H1 (cell line): ENCODE data around the gene CARM1. TPM values are rescaled to one million over a fixed set of nuclear protein-coding genes. Genes with fewer than 3 reads are reported as not detected.

ENCODE experiments used
- CTCF ChIA-PET: fragments of 300-600 bp; sonication (Branson Sonifier 250); formaldehyde crosslinking; loops from one replicate; lab custom pipeline; 2021; ENCODE audit not compliant: partially characterized antibody; lab: Charles Lee
- POLR2A ChIA-PET: fragments of 300-600 bp; sonication (Branson Sonifier 250); formaldehyde crosslinking; loops from one replicate; lab custom pipeline; 2021; ENCODE audit warnings: inconsistent platforms; ENCODE audit not compliant: partially characterized antibody; lab: Charles Lee
- DNase-seq, 2 experiments: peaks; one replicate each; pipeline versions ENCODE4 v3.0.0 to v3.0.0-alpha.2; 2010 to 2022; ENCODE audit warnings: low spot score in 2 of 2, low read depth in 1 of 2, mixed read lengths in 1 of 2
- FAIRE-seq: peaks from 2 replicates; lab custom pipeline; 2011; peaks lifted over from hg19 to GRCh38; lab: Jason Lieb, UNC
- H2AFZ ChIP-seq: 2 replicates; pipeline ENCODE4 v1.8.1; 2012; ENCODE audit warnings: low read length, inconsistent platforms
- H2AK5ac ChIP-seq: 2 replicates; pipeline ENCODE4 v1.6.1; 2013; ENCODE audit warnings: low read depth, low read length
- H2BK120ac ChIP-seq: replicated peaks from 2 replicates; pipeline ENCODE3; 2013; ENCODE audit warnings: low read depth, low read length, inconsistent platforms
- H2BK12ac ChIP-seq: 2 replicates; pipeline ENCODE4 v1.6.1; 2013; ENCODE audit warnings: low read depth, low read length
- H2BK15ac ChIP-seq: 2 replicates; pipeline ENCODE4 v1.6.1; 2013; ENCODE audit warnings: low read length
- H2BK20ac ChIP-seq: 2 replicates; pipeline ENCODE4 v1.6.1; 2013; ENCODE audit warnings: low read length
- H2BK5ac ChIP-seq: 2 replicates; pipeline ENCODE4 v1.6.1; 2013; ENCODE audit warnings: low read depth, low read length
- H3K14ac ChIP-seq: 2 replicates; pipeline ENCODE4 v1.6.1; 2013; ENCODE audit warnings: inconsistent platforms; ENCODE audit not compliant: insufficient read length
- H3K18ac ChIP-seq: 2 replicates; pipeline ENCODE4 v1.6.1; 2013; ENCODE audit warnings: low read length; ENCODE audit errors: extremely low read depth
- H3K23ac ChIP-seq: 2 replicates; pipeline ENCODE4 v1.6.1; 2013; ENCODE audit warnings: inconsistent platforms; ENCODE audit not compliant: insufficient read length
- H3K23me2 ChIP-seq: 2 replicates; pipeline ENCODE4 v1.6.1; 2013; ENCODE audit warnings: low read depth, low read length
- H3K27ac ChIP-seq: 2 replicates; pipeline ENCODE4 v1.6.1; 2011; ENCODE audit warnings: low read depth, low read length, inconsistent platforms
- H3K27me3 ChIP-seq, 4 experiments: replicated peaks in 1 of 4; 1 replicate in 1 of 4; 2 replicates in 3 of 4; pipeline versions ENCODE4 v1.6.1 to v1.8.1; 2011 to 2013; ENCODE audit warnings: low read length in 3 of 4, mild to moderate bottlenecking in 3 of 4, inconsistent platforms in 2 of 4, mixed read lengths in 2 of 4, moderate library complexity in 1 of 4; ENCODE audit not compliant: control insufficient read depth in 3 of 4, insufficient read depth in 3 of 4; ENCODE audit errors: extremely low read depth in 1 of 4
- H3K36me3 ChIP-seq, 4 experiments: 2 replicates each; pipeline versions ENCODE4 v1.6.1 to v1.8.1; 2011 to 2013; ENCODE audit warnings: mild to moderate bottlenecking in 4 of 4, low read length in 3 of 4, moderate library complexity in 2 of 4, control low read depth in 1 of 4, inconsistent platforms in 1 of 4; ENCODE audit not compliant: insufficient read depth in 4 of 4, control insufficient read depth in 2 of 4
- H3K4ac ChIP-seq: replicated peaks from 2 replicates; pipeline ENCODE3; 2013; ENCODE audit warnings: low read length, low read depth, mixed read lengths, inconsistent platforms; ENCODE audit not compliant: insufficient read length
- H3K4me1 ChIP-seq, 4 experiments: replicated peaks in 1 of 4; 1 replicate in 1 of 4; 2 replicates in 3 of 4; pipeline versions ENCODE4 v1.6.1 to v1.8.1; 2011 to 2013; ENCODE audit warnings: low read length in 3 of 4, inconsistent platforms in 2 of 4, mixed read lengths in 1 of 4; ENCODE audit not compliant: insufficient read depth in 4 of 4, control insufficient read depth in 3 of 4
- H3K4me2 ChIP-seq, 2 experiments: 2 replicates each; pipeline versions ENCODE4 v1.6.1 to v1.8.1; 2011 to 2013; ENCODE audit warnings: low read depth in 2 of 2, low read length in 2 of 2, control low read depth in 1 of 2, inconsistent platforms in 1 of 2, mild to moderate bottlenecking in 1 of 2; ENCODE audit not compliant: insufficient read depth in 1 of 2
- H3K4me3 ChIP-seq, 4 experiments: fragments of 200-600, 300-600 bp in 1 of 4; sonication (generic), shearing (Covaris generic), sonication (Bioruptor Twin) in 1 of 4; 2 replicates each; pipeline versions ENCODE4 v1.5.1 to v1.8.1; 2011 to 2016; ENCODE audit warnings: low read length in 4 of 4, low read depth in 3 of 4, control low read depth in 2 of 4, inconsistent platforms in 2 of 4, mild to moderate bottlenecking in 2 of 4, mixed read lengths in 1 of 4, moderate library complexity in 1 of 4; ENCODE audit not compliant: insufficient read depth in 2 of 4; ENCODE audit errors: extremely low read depth in 1 of 4
- H3K56ac ChIP-seq: replicated peaks from 2 replicates; pipeline ENCODE3; 2013; ENCODE audit warnings: low read depth, mild to moderate bottlenecking, mixed read lengths, low read length, inconsistent platforms; ENCODE audit not compliant: insufficient read length
- H3K79me1 ChIP-seq: 2 replicates; pipeline ENCODE4 v1.6.1; 2013; ENCODE audit warnings: low read depth, low read length, control low read depth
- H3K79me2 ChIP-seq, 2 experiments: 2 replicates each; pipeline versions ENCODE4 v1.6.1 to v1.8.1; 2012 to 2013; ENCODE audit warnings: low read length in 2 of 2, mild to moderate bottlenecking in 2 of 2, inconsistent platforms in 1 of 2; ENCODE audit not compliant: insufficient read depth in 2 of 2, control insufficient read depth in 1 of 2
- H3K9ac ChIP-seq, 4 experiments: replicated peaks in 1 of 4; 1 replicate in 1 of 4; 2 replicates in 3 of 4; pipeline versions ENCODE4 v1.6.1 to v1.8.1; 2011 to 2013; ENCODE audit warnings: low read depth in 3 of 4, low read length in 3 of 4, control low read depth in 2 of 4, mild to moderate bottlenecking in 2 of 4, moderate library complexity in 2 of 4, inconsistent platforms in 1 of 4; ENCODE audit errors: extremely low read depth in 1 of 4
- H3K9me3 ChIP-seq, 2 experiments: 2 replicates each; pipeline versions ENCODE4 v1.6.1 to v1.8.1; 2012 to 2013; ENCODE audit warnings: mild to moderate bottlenecking in 2 of 2, moderate library complexity in 2 of 2, control low read depth in 1 of 2, inconsistent platforms in 1 of 2, low read depth in 1 of 2, low read length in 1 of 2, mixed read lengths in 1 of 2; ENCODE audit not compliant: insufficient read depth in 2 of 2
- H4K20me1 ChIP-seq, 2 experiments: replicated peaks in 1 of 2; 2 replicates each; pipeline versions ENCODE3 to v1.8.1; 2011 to 2013; ENCODE audit warnings: inconsistent platforms in 2 of 2, low read length in 2 of 2, mild to moderate bottlenecking in 1 of 2; ENCODE audit not compliant: insufficient read depth in 2 of 2, control insufficient read depth in 1 of 2
- H4K5ac ChIP-seq: 2 replicates; pipeline ENCODE4 v1.6.1; 2013; ENCODE audit warnings: low read length, low read depth, mixed read lengths, inconsistent platforms; ENCODE audit not compliant: insufficient read length
- H4K8ac ChIP-seq: 2 replicates; pipeline ENCODE4 v1.8.0; 2013; ENCODE audit warnings: mild to moderate bottlenecking, moderate library complexity, low read length, inconsistent platforms; ENCODE audit not compliant: insufficient read depth; ENCODE audit errors: extremely low read depth
- H4K91ac ChIP-seq: replicated peaks from 2 replicates; pipeline ENCODE3; 2013; ENCODE audit warnings: low read length, mixed read lengths, inconsistent platforms; ENCODE audit not compliant: insufficient read length
- BCL11A ChIP-seq, 2 experiments: IDR thresholded peaks; one replicate each; pipeline ENCODE4 v1.6.1; 2011; ENCODE audit warnings: low read depth in 2 of 2, low read length in 2 of 2, mild to moderate bottlenecking in 2 of 2
- EP300 ChIP-seq, 2 experiments: IDR thresholded peaks; 1 replicate in 1 of 2; 2 replicates in 1 of 2; pipeline ENCODE4 v1.6.1; 2011 to 2012; ENCODE audit warnings: low read depth in 2 of 2, low read length in 2 of 2, mild to moderate bottlenecking in 2 of 2, borderline replicate concordance in 1 of 2, inconsistent platforms in 1 of 2, moderate library complexity in 1 of 2
- NANOG ChIP-seq: IDR thresholded peaks from 2 replicates; pipeline ENCODE4 v1.6.1; 2011; ENCODE audit warnings: low read length, low read depth, mild to moderate bottlenecking, inconsistent platforms; ENCODE audit not compliant: insufficient read depth, poor library complexity, severe bottlenecking
- SIN3A ChIP-seq, 2 experiments: IDR thresholded peaks in 1 of 2; conservative IDR thresholded peaks in 1 of 2; 2 replicates each; pipeline ENCODE4 v1.6.1; 2011 to 2012; ENCODE audit warnings: low read length in 2 of 2, improper control_type of control experiment in 1 of 2, low read depth in 1 of 2, mild to moderate bottlenecking in 1 of 2
- SP4 ChIP-seq: IDR thresholded peaks from 2 replicates; pipeline ENCODE4 v1.6.1; 2012; ENCODE audit warnings: low read length, inconsistent platforms
- SRF ChIP-seq: IDR thresholded peaks from 2 replicates; pipeline ENCODE4 v1.6.1; 2011; ENCODE audit warnings: mild to moderate bottlenecking, low read depth, low read length, moderate library complexity
- SUZ12 ChIP-seq: fragments of 200-600 bp; sonication (generic); IDR thresholded peaks from 2 replicates; pipeline ENCODE4 v1.6.1; 2012; ENCODE audit warnings: mild to moderate bottlenecking, inconsistent platforms, low read length, moderate library complexity, mixed read lengths
- TAF7 ChIP-seq: optimal IDR thresholded peaks from 2 replicates; pipeline ENCODE3; 2011; ENCODE audit warnings: low read depth, mild to moderate bottlenecking, inconsistent platforms, low read length, moderate library complexity, borderline replicate concordance
- WGBS, 2 experiments: shearing (Covaris generic) in 1 of 2; methylation state at CpG; one replicate each; pipeline versions ENCODE4 v1.1.6 to v1.1.7; 2013 to 2015; ENCODE audit warnings: low lambda C conversion rate in 2 of 2, mixed read lengths in 2 of 2, inconsistent platforms in 1 of 2, low coverage in 1 of 2, missing lambda C conversion rate in 1 of 2; ENCODE audit not compliant: insufficient replicate concordance in 2 of 2, insufficient coverage in 1 of 2, insufficient read length in 1 of 2; ENCODE audit errors: extremely low coverage in 1 of 2, missing lambda C conversion rate in 1 of 2; 5-methylcytosine and 5-hydroxymethylcytosine counted together
- polyA plus RNA-seq, 7 experiments: library from polyadenylated mRNA; depleted of rRNA in 3 of 7; stranded (reverse) in 5 of 7; unstranded in 2 of 7; fragments of >200 nt in 5 of 7; fragments of 200-250 nt in 2 of 7; gene quantifications; 1 replicate in 5 of 7; 2 replicates in 1 of 7; 4 replicates in 1 of 7; pipeline versions ENCODE4 v1.2.1 to v1.2.3, GENCODE V29; 2011 to 2013; ENCODE audit warnings: missing spikeins in 2 of 7, mixed read lengths in 2 of 7
- total RNA-seq: library from RNA; stranded (reverse); fragmentation: NEBNext Ultra II Directional; extraction: Animal tissue kit (Norgen Biotek cat#: 25700); gene quantifications from 2 replicates; pipeline ENCODE4 v1.2.1, GENCODE V29; 2021

CARM1 gene
- total and polyA plus RNA-seq, 2 of the 8 experiments (the other 6 are each of a cell fraction or from before 2014, with no cell fraction given) = 134 to 164 TPM

DNA sequence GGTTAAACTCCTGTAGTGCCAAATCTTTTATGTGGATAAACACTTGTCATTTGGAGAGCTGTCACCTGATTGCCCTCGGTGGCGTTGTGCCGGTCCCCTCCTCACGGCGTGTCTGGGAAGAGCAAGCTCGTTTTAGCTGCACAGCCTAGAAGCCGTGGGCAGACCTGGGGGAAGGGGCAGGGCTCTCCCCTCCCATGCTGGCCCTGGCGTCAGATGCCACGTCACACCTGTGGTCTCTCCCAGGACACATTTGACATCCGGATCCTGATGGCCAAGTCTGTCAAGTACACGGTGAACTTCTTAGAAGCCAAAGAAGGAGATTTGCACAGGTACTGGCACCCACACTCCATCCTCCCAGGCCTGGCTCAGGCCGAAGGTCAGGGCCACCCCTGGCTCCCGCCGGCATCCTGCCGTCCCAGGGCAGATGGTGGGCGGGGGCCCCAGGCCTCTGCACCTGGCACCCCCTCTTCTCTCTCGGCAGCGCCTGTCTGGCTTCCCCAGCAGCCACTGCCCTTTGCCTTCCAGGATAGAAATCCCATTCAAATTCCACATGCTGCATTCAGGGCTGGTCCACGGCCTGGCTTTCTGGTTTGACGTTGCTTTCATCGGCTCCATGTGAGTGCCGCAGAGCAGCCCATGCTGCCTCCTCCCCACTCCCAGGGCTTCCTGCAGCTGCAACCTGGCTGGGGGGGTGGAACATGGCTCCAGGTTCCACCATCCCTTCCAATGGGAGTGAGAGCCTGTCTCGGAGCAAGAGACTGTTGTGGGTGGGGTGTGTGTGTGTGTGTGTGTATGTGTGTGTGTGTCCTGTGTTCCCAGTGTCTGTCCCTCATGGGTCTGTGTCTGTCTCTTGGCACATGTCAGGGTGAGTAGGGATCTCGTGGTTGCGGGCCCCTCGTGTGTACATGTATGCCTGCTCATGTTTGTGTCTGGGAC lies 48.3 kb downstream of the CARM1 start:
- Histone ChIP-seq H2BK5ac (no peak overlapping the region), H3K14ac (no peak overlapping the region), H3K4me3 (no peak overlapping the region), H4K5ac (no peak overlapping the region), H3K18ac (no peak overlapping the region), H3K9ac (no peak overlapping the region), H2AFZ (no peak overlapping the region), H3K23ac (no peak overlapping the region), H3K23me2 (no peaks in the 10 kb centered on the region), H4K20me1 (peaks cover 3 to 14% of the 10 kb centered on the region in 2 experiments), H2BK120ac (no peak overlapping the region), H3K79me1 (peaks cover 2% of the 10 kb centered on the region; the same call in 1 of the 2 replicates), H4K8ac (peak overlapping the region; percentile 51), H3K56ac (no peak overlapping the region), H2BK20ac (no peak overlapping the region), H3K4me2 (no peak overlapping the region), H3K9me3 (no peaks in the 10 kb centered on the region), H3K4me1 (no peaks in the 10 kb centered on the region), H3K79me2 (no peaks in the 10 kb centered on the region), H2BK15ac (no peak overlapping the region), H3K27ac (no peak overlapping the region), H3K27me3 (no peaks in the 10 kb centered on the region), H3K36me3 (peaks cover 5 to 51% (median 28%) of the 10 kb centered on the region in 4 experiments; a peak in 7 of 8 replicates), H2BK12ac (no peak overlapping the region), H4K91ac (no peak overlapping the region), H3K4ac (no peak overlapping the region), H2AK5ac (no peak overlapping the region)
- WGBS, 2 experiments = 93% methylated on average over 23 of the region's 26 CpGs; no CpG with 5 or more reads in 1 of the 2 experiments
- ChIA-PET CTCF (interaction anchor here (1.0 to 2.1 kb wide), 3 partner anchors 10 to 24 kb away, joined by 5 to 8 read pairs (median 5); no protein-coding TSS in a partner anchor), POLR2A (interaction anchor here (1.0 kb wide), 2 partner anchors 10 to 22 kb away, joined by 3 read pairs; no protein-coding TSS in a partner anchor)
- FAIRE-seq = no peak
- no peak for DNase-seq
- TF ChIP-seq SRF = no peak
- TF ChIP-seq SIN3A (conservative IDR thresholded peaks at IDR 0.05 in 1 of 2, IDR thresholded peaks at IDR 0.05 in 1 of 2; ENCODE audit: low read depth in 1 of 2, low read length in 2 of 2) = no peak
- no peak for TF ChIP-seq TAF7
- TF ChIP-seq SP4 = no peak
- TF ChIP-seq SUZ12 = no peak
- TF ChIP-seq NANOG = no peak
- TF ChIP-seq EP300 (IDR thresholded peaks at IDR 0.05; ENCODE audit: borderline replicate concordance in 1 of 2, low read depth in 2 of 2, low read length in 2 of 2) = no peak
- no peak for TF ChIP-seq BCL11A (IDR thresholded peaks at IDR 0.05; ENCODE audit: low read depth in 2 of 2, low read length in 2 of 2)
